Ishikawa (cell line): ENCODE measurements around the gene FER.
A peak's percentile ranks its signal among the peaks of the same experiment; 100 is the strongest.

Experiments
- CEBPB ChIP-seq: IDR thresholded peaks from 2 replicates; pipeline ENCODE4 v1.6.1; 2012
- CREB1 ChIP-seq: IDR thresholded peaks from 2 replicates; pipeline ENCODE4 v1.6.1; 2012; ENCODE audit warnings: low read depth
- EGR1 ChIP-seq: IDR thresholded peaks from 2 replicates; pipeline ENCODE4 v1.6.1; 2012
- EP300 ChIP-seq: IDR thresholded peaks from 2 replicates; pipeline ENCODE4 v1.6.1; 2012; ENCODE audit warnings: borderline replicate concordance
- FOXM1 ChIP-seq: IDR thresholded peaks from 2 replicates; pipeline ENCODE4 v1.6.1; 2012; ENCODE audit warnings: low read depth, borderline replicate concordance
- MAX ChIP-seq: IDR thresholded peaks from 2 replicates; pipeline ENCODE4 v1.6.1; 2012
- NFIC ChIP-seq: IDR thresholded peaks from 2 replicates; pipeline ENCODE4 v1.6.1; 2012
- RAD21 ChIP-seq: IDR thresholded peaks from 2 replicates; pipeline ENCODE4 v1.6.1; 2012; ENCODE audit warnings: low read depth
- REST ChIP-seq: IDR thresholded peaks from 2 replicates; pipeline ENCODE4 v1.6.1; 2012; ENCODE audit warnings: low read depth, mild to moderate bottlenecking
- TAF1 ChIP-seq: IDR thresholded peaks from 2 replicates; pipeline ENCODE4 v1.6.1; 2012; ENCODE audit warnings: low read depth, mild to moderate bottlenecking
- TCF12 ChIP-seq: IDR thresholded peaks from 2 replicates; pipeline ENCODE4 v1.6.1; 2012; ENCODE audit warnings: low read depth
- TEAD4 ChIP-seq: IDR thresholded peaks from 2 replicates; pipeline ENCODE4 v1.6.1; 2012
- USF1 ChIP-seq: IDR thresholded peaks from 2 replicates; pipeline ENCODE4 v1.6.1; 2012
- YY1 ChIP-seq: IDR thresholded peaks from 2 replicates; pipeline ENCODE4 v1.6.1; 2012; ENCODE audit warnings: low read depth
- ZBTB7A ChIP-seq: IDR thresholded peaks from 2 replicates; pipeline ENCODE4 v1.6.1; 2012; ENCODE audit warnings: low read depth

Gene FER

DNA sequence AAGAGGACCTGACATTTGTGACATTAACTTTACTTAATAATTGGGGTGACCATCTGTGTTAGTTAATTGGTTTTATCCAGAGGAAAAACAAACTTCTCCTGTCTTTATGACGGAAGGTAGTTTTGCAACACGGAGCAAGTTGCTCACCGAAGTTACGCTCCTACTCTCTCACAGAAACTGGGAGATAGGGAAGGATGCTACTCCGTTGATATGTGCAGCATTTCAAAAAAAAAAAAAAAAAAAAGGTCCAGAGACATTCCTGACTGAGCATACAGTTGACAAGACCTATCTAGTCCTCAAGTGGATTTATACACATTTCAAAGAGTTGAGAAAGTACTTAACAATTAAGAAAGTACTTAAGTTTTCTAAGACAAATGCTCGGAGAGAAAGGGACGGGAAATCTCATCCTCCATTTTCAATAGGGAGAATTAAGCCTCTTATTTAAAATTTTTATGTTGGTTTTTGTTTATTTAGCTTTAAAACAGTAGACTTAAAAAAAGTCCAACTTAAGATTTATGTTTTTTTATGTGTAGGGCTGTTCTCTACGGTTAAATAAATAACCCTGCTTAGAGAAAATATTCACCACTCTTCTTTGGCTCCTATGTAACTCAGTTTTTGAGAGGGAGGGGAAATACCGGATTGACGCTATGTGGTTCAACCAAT is 455 bp upstream of the FER start:
- TF ChIP-seq YY1 (no peak), CEBPB (no peak), TCF12 (no peak), EGR1 (no peak), REST (no peak), FOXM1 (no peak), TAF1 (no peak), TEAD4 (no peak), CREB1 (no peak), ZBTB7A (no peak), USF1 (no peak), EP300 (no peak), NFIC (no peak)

GRCh38 chr5:108748401-108749127 is 867 bp downstream of the FER start:
- peak; percentile 9; the same call in 1 of the 2 replicates for TF ChIP-seq RAD21
- TF ChIP-seq EGR1: peak; percentile 3; the same call in 1 of the 2 replicates
- no peak for TF ChIP-seq REST
- TF ChIP-seq NFIC: peak; percentile 25; the same call in 1 of the 2 replicates
- TF ChIP-seq TAF1: peak; percentile 91
- peak; percentile 51 for TF ChIP-seq TCF12
- no peak for TF ChIP-seq CREB1
- peak; percentile 96 for TF ChIP-seq USF1
- TF ChIP-seq YY1: no peak
- TF ChIP-seq ZBTB7A: no peak
- peak; percentile 58; the same call in 1 of the 2 replicates for TF ChIP-seq MAX
- TF ChIP-seq CEBPB: no peak

- TF ChIP-seq ZBTB7A (peak; percentile 84), REST (no peak), EGR1 (0 out of 2 replicates have a peak, but pooled peaks have one; percentile 35)
Observed at GRCh38 chr5:108749128-108749861, 1.6 kb downstream of the FER start.

DNA sequence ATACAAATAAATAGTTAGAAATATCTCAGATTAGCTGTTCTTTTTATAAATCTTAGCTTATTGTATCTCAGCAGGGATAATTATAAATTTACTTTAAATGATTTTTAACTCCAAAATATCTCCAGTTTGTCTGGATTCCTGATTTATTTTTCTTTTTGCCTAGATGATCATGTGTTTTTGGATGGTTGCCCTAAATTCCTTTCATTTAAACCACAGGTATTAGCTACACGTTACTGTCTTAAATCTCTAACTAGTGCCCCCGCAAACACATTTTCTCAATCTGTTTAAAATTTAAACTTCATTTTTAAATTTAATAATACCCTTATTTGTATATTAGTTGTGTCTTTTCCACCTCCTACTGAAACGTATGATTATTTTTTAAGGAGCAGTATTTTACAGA is 5.6 kb downstream of the FER start:
- TF ChIP-seq MAX: no peak
- TF ChIP-seq CEBPB: no peak
- no peak for TF ChIP-seq TEAD4
- no peak for TF ChIP-seq USF1
